GM19193 (cell line): ENCODE measurements around the gene NTSR1.

Experiments used
- POLR2A ChIP-seq: IDR thresholded peaks from 4 replicates; pipeline ENCODE4 v1.6.1; 2011; ENCODE audit not compliant: insufficient read depth, insufficient read length; ENCODE audit errors: extremely low read depth

The NTSR1 gene

DNA sequence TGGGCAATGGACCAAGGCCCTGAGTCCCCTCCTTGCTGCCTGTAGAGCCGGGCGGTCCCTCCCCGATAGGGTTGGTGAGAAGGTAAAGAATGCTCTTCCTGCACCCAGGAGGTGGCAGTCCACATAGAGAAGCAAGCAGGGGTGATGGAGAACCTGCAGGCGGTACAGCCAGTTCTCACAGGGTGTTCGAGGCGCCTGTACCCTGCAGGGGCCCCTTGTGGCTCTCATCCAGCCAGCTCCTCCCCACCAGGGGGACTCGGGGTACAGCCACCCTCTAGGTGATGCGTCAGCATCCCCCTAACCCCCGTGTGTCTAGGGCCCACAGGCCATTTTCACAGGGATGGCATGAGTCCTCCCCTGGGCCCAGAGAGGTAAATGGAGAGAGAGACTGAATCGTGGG lies 103.1 kb downstream of the NTSR1 start:
- TF ChIP-seq POLR2A: no peak
